Large intestine (tissue), 3 donors: Measurements from ENCODE around the gene FLRT3. TPM values are rescaled to one million over a fixed set of nuclear protein-coding genes. Genes with fewer than 3 reads are reported as not detected.

ENCODE experiments used
- DNase-seq, 2 donors: peaks; one replicate each; pipeline versions ENCODE4 v3.0.0 to v3.0.0-alpha.2; 2013
- H3K27ac ChIP-seq: one replicate; pipeline ENCODE4 v1.5.1; 2013; ENCODE audit warnings: low read length
- H3K27me3 ChIP-seq: 2 replicates; pipeline ENCODE4 v1.6.1; 2013; ENCODE audit warnings: low read length; ENCODE audit not compliant: control insufficient read depth, insufficient read depth
- H3K36me3 ChIP-seq: 2 replicates; pipeline ENCODE4 v1.6.1; 2013; ENCODE audit warnings: low read length; ENCODE audit not compliant: control insufficient read depth, insufficient read depth
- H3K4me1 ChIP-seq: one replicate; pipeline ENCODE4 v1.6.1; 2013; ENCODE audit warnings: low read length; ENCODE audit not compliant: control insufficient read depth, insufficient read depth
- H3K4me3 ChIP-seq: one replicate; pipeline ENCODE4 v1.5.1; 2013; ENCODE audit warnings: low read length
- H3K9me3 ChIP-seq: one replicate; pipeline ENCODE4 v1.6.1; 2013; ENCODE audit warnings: mild to moderate bottlenecking, low read depth, low read length, moderate library complexity; ENCODE audit not compliant: control insufficient read depth
- WGBS: methylation state at CpG from one replicate; pipeline ENCODE4 v1.1.5; 2013; ENCODE audit warnings: low lambda C conversion rate; ENCODE audit not compliant: insufficient coverage; 5-methylcytosine and 5-hydroxymethylcytosine counted together
- polyA plus RNA-seq: library from polyadenylated mRNA; unstranded; fragments of 120-200 nt; gene quantifications from one replicate; pipeline ENCODE4 v1.2.1, GENCODE V29; 2013

FLRT3 gene
- polyA plus RNA-seq, 1 donor, result 96.3 TPM

GRCh38 chr20:14361509-14362345 is 24.3 kb upstream of the FLRT3 start:
- H3K9me3 ChIP-seq, result peaks cover 11% of the 10 kb centered on the region
- no peak overlapping the region for H3K27ac ChIP-seq
- DNase-seq, result peak; percentile 30 to 70
- 71% methylated on average over 2 of the region's 3 CpGs for WGBS
- H3K27me3 ChIP-seq, result no peaks in the 10 kb centered on the region
- H3K4me1 ChIP-seq, result no peaks in the 10 kb centered on the region
- H3K36me3 ChIP-seq, result no peaks in the 10 kb centered on the region
- H3K4me3 ChIP-seq, result no peak overlapping the region

- Histone ChIP-seq H3K27me3 (no peaks in the 10 kb centered on the region), H3K27ac (no peak overlapping the region), H3K4me1 (no peaks in the 10 kb centered on the region), H3K36me3 (no peaks in the 10 kb centered on the region), H3K9me3 (peaks cover 4% of the 10 kb centered on the region), H3K4me3 (no peak overlapping the region)
- DNase-seq, result peak in 1 of 2 donors; percentile 38
Observed at GRCh38 chr20:14360416-14360815, 23.0 kb upstream of the FLRT3 start.

- Histone ChIP-seq H3K36me3 (no peaks in the 10 kb centered on the region), H3K4me1 (no peaks in the 10 kb centered on the region), H3K27ac (no peak overlapping the region), H3K9me3 (no peaks in the 10 kb centered on the region), H3K27me3 (no peaks in the 10 kb centered on the region), H3K4me3 (no peak overlapping the region)
- DNase-seq, result no peak
- no CpG with 5 or more reads among the region's 1 CpG for WGBS
Observed at GRCh38 chr20:14355791-14356190, 18.4 kb upstream of the FLRT3 start.

- peak in 1 of 2 donors; percentile 20 for DNase-seq
- H3K27ac ChIP-seq, result peak overlapping the region; percentile 75
- no peaks in the 10 kb centered on the region for H3K9me3 ChIP-seq
- no peaks in the 10 kb centered on the region for H3K36me3 ChIP-seq
- H3K27me3 ChIP-seq, result no peaks in the 10 kb centered on the region
- no peak overlapping the region for H3K4me3 ChIP-seq
- H3K4me1 ChIP-seq, result peaks cover 29% of the 10 kb centered on the region
- no CpG with 5 or more reads among the region's 1 CpG for WGBS
Observed at GRCh38 chr20:14344746-14345145, 7.3 kb upstream of the FLRT3 start.

- H3K4me3 ChIP-seq, result no peak overlapping the region
- no peaks in the 10 kb centered on the region for H3K9me3 ChIP-seq
- WGBS, result 0% methylated on average over 1 of the region's 2 CpGs
- peak overlapping the region; percentile 75 for H3K27ac ChIP-seq
- no peaks in the 10 kb centered on the region for H3K27me3 ChIP-seq
- H3K4me1 ChIP-seq, result peaks cover 29% of the 10 kb centered on the region
- DNase-seq, result peak in 1 of 2 donors; percentile 75
- no peaks in the 10 kb centered on the region for H3K36me3 ChIP-seq
Observed at GRCh38 chr20:14343491-14344065, 6.2 kb upstream of the FLRT3 start.

GRCh38 chr20:14342918-14343317 is 5.5 kb upstream of the FLRT3 start:
- Histone ChIP-seq H3K27ac (peak overlapping the region; percentile 75), H3K4me3 (no peak overlapping the region), H3K36me3 (no peaks in the 10 kb centered on the region), H3K4me1 (peaks cover 29% of the 10 kb centered on the region), H3K9me3 (no peaks in the 10 kb centered on the region), H3K27me3 (no peaks in the 10 kb centered on the region)
- WGBS, result no CpG with 5 or more reads among the region's 1 CpG
- peak; percentile 45 to 83 for DNase-seq

GRCh38 chr20:14341801-14342200 is 4.4 kb upstream of the FLRT3 start:
- H3K9me3 ChIP-seq, result no peaks in the 10 kb centered on the region
- H3K4me3 ChIP-seq, result no peak overlapping the region
- H3K27me3 ChIP-seq, result no peaks in the 10 kb centered on the region
- no peaks in the 10 kb centered on the region for H3K36me3 ChIP-seq
- no CpG with 5 or more reads among the region's 4 CpGs for WGBS
- peak overlapping the region; percentile 75 for H3K27ac ChIP-seq
- peaks cover 29% of the 10 kb centered on the region for H3K4me1 ChIP-seq
- peak; percentile 38 to 81 for DNase-seq

GRCh38 chr20:14336686-14337085 is 726 bp downstream of the FLRT3 start:
- Histone ChIP-seq H3K4me3 (peak overlapping the region; percentile 66), H3K27me3 (no peaks in the 10 kb centered on the region), H3K27ac (peak overlapping the region; percentile 91), H3K36me3 (no peaks in the 10 kb centered on the region), H3K9me3 (no peaks in the 10 kb centered on the region), H3K4me1 (peaks cover 3% of the 10 kb centered on the region)
- WGBS, result no CpG with 5 or more reads among the region's 4 CpGs
- peak; percentile 23 to 74 for DNase-seq

GRCh38 chr20:14335052-14335451 is 2.4 kb downstream of the FLRT3 start:
- peak overlapping the region; percentile 66 for H3K4me3 ChIP-seq

GRCh38 chr20:14334306-14334930 is 3.0 kb downstream of the FLRT3 start:
- no CpG with 5 or more reads among the region's 3 CpGs for WGBS
- Histone ChIP-seq H3K9me3 (no peaks in the 10 kb centered on the region), H3K27me3 (no peaks in the 10 kb centered on the region), H3K27ac (peak overlapping the region; percentile 91), H3K4me1 (no peaks in the 10 kb centered on the region), H3K4me3 (peak overlapping the region; percentile 66), H3K36me3 (no peaks in the 10 kb centered on the region)
- peak; percentile 67 to 75 for DNase-seq

More at GRCh38 chr20:14335052-14335451, 2.4 kb downstream of the FLRT3 start:
- Histone ChIP-seq H3K9me3 (no peaks in the 10 kb centered on the region), H3K27me3 (no peaks in the 10 kb centered on the region), H3K27ac (peak overlapping the region; percentile 91), H3K36me3 (no peaks in the 10 kb centered on the region), H3K4me1 (no peaks in the 10 kb centered on the region)
- no peak for DNase-seq
